ENCODE measurements around the gene AATK. TPM values are rescaled to one million over a fixed set of nuclear protein-coding genes. Genes with fewer than 3 reads are reported as not detected.

The AATK gene
- total RNA-seq, 1 experiment from 2014 or later, result 1.1 TPM

GRCh38 chr17:81076141-81076679, 89.8 kb downstream of the AATK start:
- ATAC-seq (no peak), DNase-seq (no peak)
- no peaks in the 10 kb centered on the region; the same call in 1 of the 2 replicates for H3K36me3 ChIP-seq (ENCODE audit: low read depth, low read length)
- no peak overlapping the region for H3K4me3 ChIP-seq (ENCODE audit: low read length)
- H4K20me1 ChIP-seq (ENCODE audit: low read length), result no peaks in the 10 kb centered on the region
- ChIA-PET CTCF (interaction anchor here (0.7 kb wide), 1 partner anchor 32 kb away, joined by 4 read pairs; no protein-coding TSS in a partner anchor), POLR2A (ENCODE audit: unreplicated experiment) (no interaction called here)
- H3K9me3 ChIP-seq (ENCODE audit: low read length), result no peaks in the 10 kb centered on the region
- no peaks in the 10 kb centered on the region for H3F3A ChIP-seq (ENCODE audit: low read length, unreplicated experiment)
- H3K4me2 ChIP-seq (ENCODE audit: low read length), result no peak overlapping the region
- no peaks in the 10 kb centered on the region for H3K79me2 ChIP-seq (ENCODE audit: low read length)
- no peaks in the 10 kb centered on the region for H3K27me3 ChIP-seq (ENCODE audit: low read length)
- intact Hi-C loops (cut with micrococcal nuclease), result no loop called here
- no peaks in the 10 kb centered on the region for H3K9me2 ChIP-seq (replicated peaks; ENCODE audit: low read length)
- no peak overlapping the region for H2AFZ ChIP-seq (ENCODE audit: low read length)
- TF ChIP-seq EZH2phosphoT487 (IDR thresholded peaks at IDR 0.05; ENCODE audit: borderline replicate concordance, low read length), result no peak
- TF ChIP-seq CTCF (conservative IDR thresholded peaks at IDR 0.05; ENCODE audit: low read depth, low read length), result no peak
- no peak for TF ChIP-seq EZH2 (IDR thresholded peaks at IDR 0.05; ENCODE audit: low read length, unreplicated experiment)
- no TSS peak for BruUV-seq (replicated peaks)
- H3K9ac ChIP-seq (ENCODE audit: low read length), result no peak overlapping the region
- H3K27ac ChIP-seq (ENCODE audit: low read length), result no peak overlapping the region
- H3K4me1 ChIP-seq (ENCODE audit: insufficient read depth, low read length), result no peaks in the 10 kb centered on the region

- no peaks in the 10 kb centered on the region for H3F3A ChIP-seq (ENCODE audit: low read length, unreplicated experiment)
- POLR2A ChIA-PET (ENCODE audit: unreplicated experiment), result no interaction called here
- H2AFZ ChIP-seq (ENCODE audit: low read length), result no peak overlapping the region
- CTCF ChIA-PET, result no interaction called here
- H3K27ac ChIP-seq (ENCODE audit: low read length), result no peak overlapping the region
- H3K4me2 ChIP-seq (ENCODE audit: low read length), result no peak overlapping the region
- DNase-seq (no peak), ATAC-seq (no peak)
- H3K9me3 ChIP-seq (ENCODE audit: low read length), result no peaks in the 10 kb centered on the region
- BruUV-seq (replicated peaks), result no TSS peak
- H3K4me3 ChIP-seq (ENCODE audit: low read length), result no peak overlapping the region
- no peak for TF ChIP-seq CTCF (conservative IDR thresholded peaks at IDR 0.05; ENCODE audit: low read depth, low read length)
- TF ChIP-seq EZH2 (IDR thresholded peaks at IDR 0.05; ENCODE audit: low read length, unreplicated experiment), result no peak
- no peak for TF ChIP-seq EZH2phosphoT487 (IDR thresholded peaks at IDR 0.05; ENCODE audit: borderline replicate concordance, low read length)
- no peaks in the 10 kb centered on the region for H3K27me3 ChIP-seq (ENCODE audit: low read length)
- H3K4me1 ChIP-seq (ENCODE audit: insufficient read depth, low read length), result no peaks in the 10 kb centered on the region
- no peaks in the 10 kb centered on the region for H3K79me2 ChIP-seq (ENCODE audit: low read length)
- H3K9ac ChIP-seq (ENCODE audit: low read length), result no peak overlapping the region
- H3K9me2 ChIP-seq (replicated peaks; ENCODE audit: low read length), result no peaks in the 10 kb centered on the region
- H4K20me1 ChIP-seq (ENCODE audit: low read length), result no peaks in the 10 kb centered on the region
- no peaks in the 10 kb centered on the region; the same call in 1 of the 2 replicates for H3K36me3 ChIP-seq (ENCODE audit: low read depth, low read length)
- intact Hi-C loops (cut with micrococcal nuclease), result no loop called here
Observed at GRCh38 chr17:81075307-81075706, 90.7 kb downstream of the AATK start.

- Histone ChIP-seq H3K27ac (ENCODE audit: low read length) (no peak overlapping the region), H3K79me2 (ENCODE audit: low read length) (no peaks in the 10 kb centered on the region), H3F3A (ENCODE audit: low read length, unreplicated experiment) (no peaks in the 10 kb centered on the region), H3K9me3 (ENCODE audit: low read length) (no peaks in the 10 kb centered on the region), H2AFZ (ENCODE audit: low read length) (no peak overlapping the region), H3K4me3 (ENCODE audit: low read length) (no peak overlapping the region), H3K4me2 (ENCODE audit: low read length) (no peak overlapping the region), H3K9me2 (replicated peaks; ENCODE audit: low read length) (no peaks in the 10 kb centered on the region), H3K36me3 (ENCODE audit: low read depth, low read length) (no peaks in the 10 kb centered on the region; the same call in 1 of the 2 replicates), H4K20me1 (ENCODE audit: low read length) (no peaks in the 10 kb centered on the region), H3K27me3 (ENCODE audit: low read length) (no peaks in the 10 kb centered on the region), H3K4me1 (ENCODE audit: insufficient read depth, low read length) (no peaks in the 10 kb centered on the region), H3K9ac (ENCODE audit: low read length) (no peak overlapping the region)
- DNase-seq (no peak), ATAC-seq (no peak)
- intact Hi-C loops (cut with micrococcal nuclease), result no loop called here
- ChIA-PET POLR2A (ENCODE audit: unreplicated experiment) (no interaction called here), CTCF (no interaction called here)
- BruUV-seq (replicated peaks), result no TSS peak
- TF ChIP-seq EZH2phosphoT487 (IDR thresholded peaks at IDR 0.05; ENCODE audit: borderline replicate concordance, low read length), result no peak
- TF ChIP-seq EZH2 (IDR thresholded peaks at IDR 0.05; ENCODE audit: low read length, unreplicated experiment), result no peak
- TF ChIP-seq CTCF (conservative IDR thresholded peaks at IDR 0.05; ENCODE audit: low read depth, low read length), result no peak
Observed at GRCh38 chr17:81074875-81075274, 91.1 kb downstream of the AATK start.
